Liver (tissue), 3 donors: ENCODE results near the gene ATP10A.

ENCODE experiments used
- FOXA1 ChIP-seq: IDR thresholded peaks from 2 replicates; pipeline ENCODE4 v1.6.1; 2016; ENCODE audit warnings: antibody characterized with exemption
- FOXA2 ChIP-seq: IDR thresholded peaks from 2 replicates; pipeline ENCODE4 v1.6.1; 2016; ENCODE audit warnings: antibody characterized with exemption
- GABPA ChIP-seq, 2 donors: IDR thresholded peaks in 1 of 2; conservative IDR thresholded peaks in 1 of 2; 2 replicates each; pipeline ENCODE4 v1.6.1; 2016; ENCODE audit warnings: antibody characterized with exemption in 2 of 2, mild to moderate bottlenecking in 1 of 2, moderate library complexity in 1 of 2
- HNF4A ChIP-seq, 2 donors: conservative IDR thresholded peaks; 2 replicates each; pipeline ENCODE4 v1.6.1; 2016; ENCODE audit warnings: antibody characterized with exemption in 2 of 2, mild to moderate bottlenecking in 2 of 2
- JUND ChIP-seq, 2 donors: IDR thresholded peaks; 2 replicates each; pipeline ENCODE4 v1.6.1; 2016; ENCODE audit warnings: antibody characterized with exemption in 2 of 2
- MAX ChIP-seq: IDR thresholded peaks from 2 replicates; pipeline ENCODE4 v1.6.1; 2016; ENCODE audit warnings: antibody characterized with exemption
- RAD21 ChIP-seq, 2 donors: IDR thresholded peaks; 2 replicates each; pipeline ENCODE4 v1.6.1; 2016; ENCODE audit warnings: antibody characterized with exemption in 2 of 2, mild to moderate bottlenecking in 2 of 2
- REST ChIP-seq: IDR thresholded peaks from 2 replicates; pipeline ENCODE4 v1.6.1; 2016; ENCODE audit warnings: antibody characterized with exemption, mild to moderate bottlenecking
- TAF1 ChIP-seq: conservative IDR thresholded peaks from 2 replicates; pipeline ENCODE4 v1.6.1; 2016; ENCODE audit warnings: antibody characterized with exemption, mild to moderate bottlenecking
- ZBTB33 ChIP-seq: IDR thresholded peaks from 2 replicates; pipeline ENCODE4 v1.6.1; 2016; ENCODE audit warnings: antibody characterized with exemption
- TF ChIP-seq, protein P1 (sequence below): fragments of 150-350 bp; IDR thresholded peaks from 2 replicates; pipeline ENCODE4 v1.5.1; 2017; ENCODE audit warnings: improper control_type of control experiment, low read depth, low read length; ENCODE audit not compliant: missing input control
- TF ChIP-seq, protein P2 (sequence below): IDR thresholded peaks from 2 replicates; pipeline ENCODE4 v1.6.1; 2016; ENCODE audit warnings: antibody characterized with exemption
- donor health status: healthy.
- donor health status: healthy.

DNA sequence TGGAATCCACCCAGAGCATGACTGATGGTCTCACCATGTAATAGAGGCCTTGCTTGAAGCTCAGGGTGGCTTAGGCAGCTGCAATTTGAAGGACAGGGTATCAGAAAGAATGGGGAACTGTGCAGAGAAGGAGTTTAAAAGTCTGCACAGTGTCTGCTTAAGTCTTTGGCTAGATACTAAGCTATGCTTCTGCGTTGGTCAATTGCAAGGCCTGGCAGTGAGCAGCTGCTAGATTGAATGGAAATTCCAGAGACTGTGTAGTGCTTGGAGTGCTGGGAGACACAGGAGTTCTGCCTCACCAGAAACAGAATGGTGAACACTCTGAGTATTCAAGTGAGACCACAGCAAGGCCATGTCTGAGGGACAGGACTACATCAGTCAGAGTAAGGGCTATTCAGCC is 17.3 kb upstream of the ATP10A start:
- TF ChIP-seq, protein P1, sequence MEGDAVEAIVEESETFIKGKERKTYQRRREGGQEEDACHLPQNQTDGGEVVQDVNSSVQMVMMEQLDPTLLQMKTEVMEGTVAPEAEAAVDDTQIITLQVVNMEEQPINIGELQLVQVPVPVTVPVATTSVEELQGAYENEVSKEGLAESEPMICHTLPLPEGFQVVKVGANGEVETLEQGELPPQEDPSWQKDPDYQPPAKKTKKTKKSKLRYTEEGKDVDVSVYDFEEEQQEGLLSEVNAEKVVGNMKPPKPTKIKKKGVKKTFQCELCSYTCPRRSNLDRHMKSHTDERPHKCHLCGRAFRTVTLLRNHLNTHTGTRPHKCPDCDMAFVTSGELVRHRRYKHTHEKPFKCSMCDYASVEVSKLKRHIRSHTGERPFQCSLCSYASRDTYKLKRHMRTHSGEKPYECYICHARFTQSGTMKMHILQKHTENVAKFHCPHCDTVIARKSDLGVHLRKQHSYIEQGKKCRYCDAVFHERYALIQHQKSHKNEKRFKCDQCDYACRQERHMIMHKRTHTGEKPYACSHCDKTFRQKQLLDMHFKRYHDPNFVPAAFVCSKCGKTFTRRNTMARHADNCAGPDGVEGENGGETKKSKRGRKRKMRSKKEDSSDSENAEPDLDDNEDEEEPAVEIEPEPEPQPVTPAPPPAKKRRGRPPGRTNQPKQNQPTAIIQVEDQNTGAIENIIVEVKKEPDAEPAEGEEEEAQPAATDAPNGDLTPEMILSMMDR, result no peak
- no peak for TF ChIP-seq FOXA1
- no peak for TF ChIP-seq TAF1
- TF ChIP-seq REST, result no peak
- TF ChIP-seq RAD21 (IDR thresholded peaks at IDR 0.05), result no peak
- TF ChIP-seq, protein P2, sequence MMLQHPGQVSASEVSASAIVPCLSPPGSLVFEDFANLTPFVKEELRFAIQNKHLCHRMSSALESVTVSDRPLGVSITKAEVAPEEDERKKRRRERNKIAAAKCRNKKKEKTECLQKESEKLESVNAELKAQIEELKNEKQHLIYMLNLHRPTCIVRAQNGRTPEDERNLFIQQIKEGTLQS, result no peak
- TF ChIP-seq FOXA2, result no peak
- TF ChIP-seq JUND (IDR thresholded peaks at IDR 0.05), result no peak
- no peak for TF ChIP-seq ZBTB33
- TF ChIP-seq HNF4A (conservative IDR thresholded peaks at IDR 0.05), result no peak
- no peak for TF ChIP-seq MAX
- no peak for TF ChIP-seq GABPA (IDR thresholded peaks at IDR 0.05 in 1 of 2, conservative IDR thresholded peaks at IDR 0.05 in 1 of 2)
